ENCODE data around the gene CTSS. TPM values are rescaled to one million over a fixed set of nuclear protein-coding genes. Genes with fewer than 3 reads are reported as not detected.

CTSS gene
- total RNA-seq, 1 experiment from 2014 or later: not detected

DNA sequence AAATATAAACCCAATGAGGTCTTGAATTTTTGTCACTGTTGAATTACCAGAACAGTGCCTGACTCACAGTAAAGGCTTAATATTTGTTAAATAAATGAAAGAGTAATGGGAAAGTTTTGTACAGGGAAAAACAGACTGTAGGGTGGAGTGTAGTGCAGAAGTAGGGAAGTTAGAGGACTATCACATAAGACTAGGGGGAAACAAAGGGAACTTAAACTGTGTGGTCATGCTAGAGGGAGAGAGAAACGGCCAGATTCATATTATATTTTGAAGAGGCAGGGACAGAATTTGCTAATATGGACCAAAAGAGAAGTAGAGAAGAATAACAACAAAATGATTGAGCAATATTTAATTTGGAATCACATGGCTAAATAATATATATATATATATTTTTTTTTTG is 27.6 kb upstream of the CTSS start:
- no peaks in the 10 kb centered on the region for H3K36me3 ChIP-seq (ENCODE audit: low read depth, low read length)
- H3K79me2 ChIP-seq (ENCODE audit: low read length): no peaks in the 10 kb centered on the region
- H3K4me2 ChIP-seq (ENCODE audit: low read length): no peak overlapping the region
- H3F3A ChIP-seq (ENCODE audit: low read length, unreplicated experiment): no peaks in the 10 kb centered on the region
- ChIA-PET POLR2A (ENCODE audit: unreplicated experiment) (no interaction called here), CTCF (no interaction called here)
- no peaks in the 10 kb centered on the region for H3K9me2 ChIP-seq (replicated peaks; ENCODE audit: low read length)
- no peak overlapping the region for H3K9ac ChIP-seq (ENCODE audit: low read length)
- intact Hi-C loops (cut with micrococcal nuclease): no loop called here
- H3K27me3 ChIP-seq (ENCODE audit: low read length): no peaks in the 10 kb centered on the region
- no peaks in the 10 kb centered on the region for H4K20me1 ChIP-seq (ENCODE audit: low read length)
- peaks cover 8% of the 10 kb centered on the region; the same call in 1 of the 2 replicates for H3K4me1 ChIP-seq (ENCODE audit: insufficient read depth, low read length)
- ATAC-seq (no peak), DNase-seq (no peak)
- TF ChIP-seq EZH2phosphoT487 (IDR thresholded peaks at IDR 0.05; ENCODE audit: borderline replicate concordance, low read length) (no peak), EZH2 (IDR thresholded peaks at IDR 0.05; ENCODE audit: low read length, unreplicated experiment) (no peak)
- H2AFZ ChIP-seq (ENCODE audit: low read length): no peak overlapping the region
- H3K27ac ChIP-seq (ENCODE audit: low read length): no peak overlapping the region
- no peak overlapping the region for H3K4me3 ChIP-seq (ENCODE audit: low read length)
- no peaks in the 10 kb centered on the region for H3K9me3 ChIP-seq (ENCODE audit: low read length)
- no TSS peak for BruUV-seq (replicated peaks)

DNA sequence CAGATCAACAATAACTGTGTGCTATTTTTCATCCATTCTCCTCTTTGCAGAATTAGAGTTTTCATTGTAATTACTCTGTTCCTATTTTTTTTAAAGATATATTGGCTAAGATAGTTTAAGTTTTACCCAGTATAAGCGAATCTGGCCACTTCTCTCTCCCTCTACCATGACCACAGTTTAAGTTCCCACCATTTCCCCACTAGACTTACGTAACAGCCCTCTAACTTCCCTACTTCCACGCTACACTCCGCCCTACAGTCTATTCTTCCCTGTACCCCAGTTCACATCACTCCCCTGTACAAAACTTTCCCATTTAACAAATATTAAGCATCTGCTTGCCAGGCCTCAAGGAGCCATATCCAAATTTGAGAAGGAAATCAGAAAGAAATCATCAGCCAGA is 26.0 kb upstream of the CTSS start:
- Histone ChIP-seq H3K36me3 (ENCODE audit: low read depth, low read length) (no peaks in the 10 kb centered on the region), H3K9me3 (ENCODE audit: low read length) (no peaks in the 10 kb centered on the region), H3K79me2 (ENCODE audit: low read length) (no peaks in the 10 kb centered on the region), H2AFZ (ENCODE audit: low read length) (no peak overlapping the region), H3K9me2 (replicated peaks; ENCODE audit: low read length) (no peaks in the 10 kb centered on the region), H3K4me3 (ENCODE audit: low read length) (no peak overlapping the region), H3K4me1 (ENCODE audit: insufficient read depth, low read length) (peaks cover 8% of the 10 kb centered on the region; the same call in 1 of the 2 replicates), H3K9ac (ENCODE audit: low read length) (no peak overlapping the region), H3F3A (ENCODE audit: low read length, unreplicated experiment) (no peaks in the 10 kb centered on the region), H3K27me3 (ENCODE audit: low read length) (no peaks in the 10 kb centered on the region), H4K20me1 (ENCODE audit: low read length) (no peaks in the 10 kb centered on the region), H3K4me2 (ENCODE audit: low read length) (no peak overlapping the region), H3K27ac (ENCODE audit: low read length) (no peak overlapping the region)
- intact Hi-C loops (cut with micrococcal nuclease): no loop called here
- BruUV-seq (replicated peaks): no TSS peak
- ATAC-seq (no peak), DNase-seq (no peak)
- TF ChIP-seq, protein P1, sequence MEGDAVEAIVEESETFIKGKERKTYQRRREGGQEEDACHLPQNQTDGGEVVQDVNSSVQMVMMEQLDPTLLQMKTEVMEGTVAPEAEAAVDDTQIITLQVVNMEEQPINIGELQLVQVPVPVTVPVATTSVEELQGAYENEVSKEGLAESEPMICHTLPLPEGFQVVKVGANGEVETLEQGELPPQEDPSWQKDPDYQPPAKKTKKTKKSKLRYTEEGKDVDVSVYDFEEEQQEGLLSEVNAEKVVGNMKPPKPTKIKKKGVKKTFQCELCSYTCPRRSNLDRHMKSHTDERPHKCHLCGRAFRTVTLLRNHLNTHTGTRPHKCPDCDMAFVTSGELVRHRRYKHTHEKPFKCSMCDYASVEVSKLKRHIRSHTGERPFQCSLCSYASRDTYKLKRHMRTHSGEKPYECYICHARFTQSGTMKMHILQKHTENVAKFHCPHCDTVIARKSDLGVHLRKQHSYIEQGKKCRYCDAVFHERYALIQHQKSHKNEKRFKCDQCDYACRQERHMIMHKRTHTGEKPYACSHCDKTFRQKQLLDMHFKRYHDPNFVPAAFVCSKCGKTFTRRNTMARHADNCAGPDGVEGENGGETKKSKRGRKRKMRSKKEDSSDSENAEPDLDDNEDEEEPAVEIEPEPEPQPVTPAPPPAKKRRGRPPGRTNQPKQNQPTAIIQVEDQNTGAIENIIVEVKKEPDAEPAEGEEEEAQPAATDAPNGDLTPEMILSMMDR (conservative IDR thresholded peaks at IDR 0.05; ENCODE audit: low read depth, low read length): no peak
- no peak for TF ChIP-seq EZH2 (IDR thresholded peaks at IDR 0.05; ENCODE audit: low read length, unreplicated experiment)
- TF ChIP-seq EZH2phosphoT487 (IDR thresholded peaks at IDR 0.05; ENCODE audit: borderline replicate concordance, low read length): no peak
- ChIA-PET POLR2A (ENCODE audit: unreplicated experiment) (no interaction called here), CTCF (no interaction called here)

DNA sequence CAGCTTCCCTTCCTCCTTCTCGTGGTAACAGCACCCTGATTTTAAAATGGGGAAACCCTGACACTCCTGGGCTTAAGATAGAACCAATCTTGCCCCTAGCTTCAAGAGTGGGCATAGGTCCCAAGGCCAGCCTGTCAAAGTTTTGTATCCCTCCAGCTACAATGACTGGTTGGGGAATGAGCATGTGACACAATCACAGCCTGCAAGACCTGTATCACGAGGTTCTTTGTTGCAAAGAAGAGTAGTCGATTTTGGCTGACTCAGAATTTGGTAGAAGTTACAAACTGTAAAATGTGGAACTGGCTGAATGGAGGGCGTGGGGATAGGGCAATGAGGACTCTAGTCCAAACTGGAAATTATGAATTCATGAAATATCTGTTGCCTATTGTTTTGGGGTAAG is 23.8 kb upstream of the CTSS start:
- intact Hi-C loops (cut with micrococcal nuclease): no loop called here
- no peaks in the 10 kb centered on the region for H4K20me1 ChIP-seq (ENCODE audit: low read length)

More for the DNA sequence above, 23.8 kb upstream of the CTSS start:
- CTCF ChIA-PET: interaction anchor here (0.5 kb wide), 1 partner anchor 24 kb away, joined by 4 read pairs; no protein-coding TSS in a partner anchor
- H3K27ac ChIP-seq (ENCODE audit: low read length): no peak overlapping the region
- peaks cover 8% of the 10 kb centered on the region; the same call in 1 of the 2 replicates for H3K4me1 ChIP-seq (ENCODE audit: insufficient read depth, low read length)
- no peaks in the 10 kb centered on the region for H3K27me3 ChIP-seq (ENCODE audit: low read length)
- no peaks in the 10 kb centered on the region for H3K9me2 ChIP-seq (replicated peaks; ENCODE audit: low read length)
- H3K4me2 ChIP-seq (ENCODE audit: low read length): peak overlapping the region; percentile 30; the same call in 1 of the 2 replicates
- no peak overlapping the region for H3K4me3 ChIP-seq (ENCODE audit: low read length)
- H3K36me3 ChIP-seq (ENCODE audit: low read depth, low read length): no peaks in the 10 kb centered on the region
- peak; percentile 68 for DNase-seq
- TF ChIP-seq, protein P1 (conservative IDR thresholded peaks at IDR 0.05; ENCODE audit: low read depth, low read length): no peak
- TF ChIP-seq EZH2 (IDR thresholded peaks at IDR 0.05; ENCODE audit: low read length, unreplicated experiment) (no peak), EZH2phosphoT487 (IDR thresholded peaks at IDR 0.05; ENCODE audit: borderline replicate concordance, low read length) (no peak)
- no peaks in the 10 kb centered on the region for H3K79me2 ChIP-seq (ENCODE audit: low read length)
- no peak overlapping the region for H3K9ac ChIP-seq (ENCODE audit: low read length)
- BruUV-seq (replicated peaks): no TSS peak
- H3K9me3 ChIP-seq (ENCODE audit: low read length): no peaks in the 10 kb centered on the region
- POLR2A ChIA-PET (ENCODE audit: unreplicated experiment): interaction anchor here (0.7 kb wide), 1 partner anchor 555 kb away, joined by 4 read pairs; no protein-coding TSS in a partner anchor
- H3F3A ChIP-seq (ENCODE audit: low read length, unreplicated experiment): no peaks in the 10 kb centered on the region
- ATAC-seq: peak; percentile 27; the same call in 1 of the 2 replicates
- peak overlapping the region; percentile 39; the same call in 1 of the 2 replicates for H2AFZ ChIP-seq (ENCODE audit: low read length)

All from PC-3 (cell line).